Femur (tissue), 1 donor: ENCODE results near the gene GNRHR.

ENCODE experiments used
- DNase-seq: peaks from one replicate; pipeline ENCODE4 v3.0.0-alpha.2; 2017

The GNRHR gene

DNA sequence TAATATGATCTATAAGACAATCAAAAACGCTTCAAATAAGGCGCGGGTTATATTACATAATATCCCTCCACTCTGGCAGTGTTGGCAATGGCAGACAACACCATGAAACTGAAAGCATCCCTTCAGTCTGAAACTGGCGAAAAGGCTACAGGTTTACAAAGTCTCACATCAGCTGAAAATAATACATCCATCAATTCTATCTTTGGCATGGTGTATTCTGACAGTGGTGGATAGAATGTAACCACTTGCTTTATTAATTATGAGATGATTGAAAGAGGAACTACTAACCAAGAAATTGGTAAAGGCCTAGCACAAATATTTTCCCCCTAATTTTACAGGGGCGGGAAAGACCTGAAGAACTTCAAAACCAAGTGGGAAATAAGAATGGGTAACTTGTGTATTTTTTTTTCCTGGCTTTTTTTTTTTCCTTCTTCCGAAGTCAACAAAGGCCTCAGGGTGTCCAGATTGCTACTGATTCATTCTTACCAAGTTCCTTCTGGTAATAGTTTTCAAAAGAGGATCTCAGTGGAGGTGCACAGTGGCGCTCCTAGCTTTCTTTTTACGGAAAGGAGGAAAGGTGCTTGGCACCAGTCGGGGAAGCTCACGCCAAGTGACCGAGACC lies 54.0 kb downstream of the GNRHR start:
- DNase-seq, result no peak

GRCh38 chr4:67699603-67700002 lies 54.6 kb downstream of the GNRHR start:
- DNase-seq, result no peak

DNA sequence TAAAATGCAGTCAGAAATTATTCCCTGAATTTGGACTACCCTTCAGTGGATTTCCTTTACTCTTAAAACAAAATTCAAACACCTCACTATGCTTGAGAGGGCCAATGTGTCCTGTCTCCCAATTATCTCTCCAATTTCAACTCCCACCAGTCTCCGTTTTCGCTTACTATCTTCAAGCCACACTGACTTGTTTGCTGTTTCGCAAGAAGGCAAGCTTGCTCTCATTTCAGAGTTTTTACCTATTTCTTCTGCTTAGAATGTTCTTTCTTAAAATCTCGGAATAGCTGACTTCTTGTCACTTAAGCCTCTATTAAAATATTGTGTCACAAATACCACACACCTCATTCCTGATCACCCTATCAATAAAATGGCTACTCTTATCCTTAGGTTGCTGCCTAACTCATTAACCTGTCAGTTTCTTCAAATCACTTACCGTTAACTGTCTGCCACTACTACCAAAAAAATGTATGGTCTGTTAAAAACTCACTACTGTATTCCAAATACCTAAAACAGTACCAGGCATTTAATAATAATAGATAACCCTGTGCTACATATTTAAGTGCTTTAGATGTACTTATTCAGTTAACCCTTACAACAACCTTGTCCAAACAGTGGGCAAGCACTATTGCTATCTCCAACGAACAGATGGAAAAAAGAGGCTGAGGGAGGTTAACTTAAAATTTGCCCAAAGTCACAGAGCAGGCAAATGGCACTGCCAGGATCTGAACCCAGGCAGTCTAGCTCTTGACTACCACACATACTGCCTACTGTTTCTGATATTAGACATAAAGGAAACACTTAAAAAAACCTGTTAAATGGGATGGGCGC lies 56.1 kb downstream of the GNRHR start:
- DNase-seq, result no peak

DNA sequence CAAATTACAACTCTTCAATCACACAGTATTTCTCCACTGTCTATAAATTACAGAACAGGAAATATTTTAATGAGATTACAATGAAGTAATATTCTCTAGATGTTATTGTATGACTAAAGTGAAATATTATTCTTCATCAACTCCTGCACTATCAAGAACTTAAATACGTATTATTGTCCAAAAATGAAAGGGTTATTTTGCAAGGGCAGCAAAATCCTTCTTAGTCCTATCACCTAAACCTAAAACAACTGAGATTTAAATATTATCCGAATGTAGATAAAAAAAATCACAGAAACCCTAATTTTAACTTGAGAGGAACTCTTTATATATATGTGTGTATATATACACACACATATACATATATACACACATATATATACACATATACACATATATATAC lies 58.1 kb downstream of the GNRHR start:
- no peak for DNase-seq

- DNase-seq, result no peak
These were observed 59.5 kb downstream of the GNRHR start for GRCh38 chr4:67694662-67695061.

- DNase-seq, result no peak
These were observed 62.9 kb downstream of the GNRHR start for GRCh38 chr4:67691328-67691727.
